ENCODE measurements around the gene AKT3. TPM values are rescaled to one million over a fixed set of nuclear protein-coding genes. Genes with fewer than 3 reads are reported as not detected.

Gene AKT3
- total and polyA plus RNA-seq, 2 experiments from 2014 or later = 4.5 to 18.5 TPM

DNA sequence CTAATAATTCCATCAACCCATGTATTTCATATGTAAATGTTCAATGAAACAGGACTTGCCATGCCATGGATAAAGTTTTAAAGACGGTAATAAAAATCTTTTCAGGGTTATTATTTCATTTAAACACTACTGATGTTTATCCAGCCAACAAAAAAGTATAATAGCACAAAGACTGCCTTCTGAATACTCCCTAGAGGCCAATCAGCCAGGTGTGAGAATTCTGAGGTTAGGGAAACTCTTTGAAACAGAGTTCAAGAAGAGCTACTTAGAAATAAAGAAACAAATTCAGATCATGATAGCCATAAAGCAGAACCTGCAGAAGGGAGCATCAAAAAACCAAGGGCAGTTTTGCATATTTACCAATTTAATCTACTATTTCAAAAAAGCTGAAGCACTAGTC is 48.7 kb downstream of the AKT3 start:
- no peaks in the 10 kb centered on the region for H3K9me2 ChIP-seq (ENCODE audit: insufficient read depth)
- Mint-ChIP-seq H3K4me3 (no peak overlapping the region), H3K9me3 (peaks cover under 1% of the 10 kb centered on the region; the same call in 2 of the 3 replicates), H3K27ac (no peak overlapping the region), H3K36me3 (ENCODE audit: low read depth) (peaks cover 14% of the 10 kb centered on the region), H3K27me3 (ENCODE audit: insufficient read depth, low read depth, poor library complexity) (no peaks in the 10 kb centered on the region), H3K4me1 (no peaks in the 10 kb centered on the region)
- H3K4me2 ChIP-seq = no peak overlapping the region
- H4K20me1 ChIP-seq (replicated peaks; ENCODE audit: insufficient read depth) = no peaks in the 10 kb centered on the region
- no peak for DNase-seq (ENCODE audit: low spot score)
- H3K36me3 ChIP-seq (ENCODE audit: insufficient read depth) = no peaks in the 10 kb centered on the region
- H3K79me2 ChIP-seq (replicated peaks; ENCODE audit: insufficient read depth) = peaks cover 4% of the 10 kb centered on the region; the same call in 1 of the 2 replicates
- H3K4me1 ChIP-seq (ENCODE audit: insufficient read depth) = no peaks in the 10 kb centered on the region
- no peaks in the 10 kb centered on the region for H3K27me3 ChIP-seq (ENCODE audit: insufficient read depth)
- TF ChIP-seq JUNB (IDR thresholded peaks at IDR 0.05; ENCODE audit: unreplicated experiment) (no peak), CREB1 (CRISPR knock-in tag; IDR thresholded peaks at IDR 0.05; ENCODE audit: low read depth) (no peak), EZH2 (IDR thresholded peaks at IDR 0.05; ENCODE audit: low read depth, unreplicated experiment) (no peak), ZNF331 (CRISPR knock-in tag; IDR thresholded peaks at IDR 0.05; ENCODE audit: low read depth) (no peak), STAT1 (IDR thresholded peaks at IDR 0.05; ENCODE audit: unreplicated experiment) (no peak), NANOG (IDR thresholded peaks at IDR 0.05; ENCODE audit: borderline replicate concordance) (no peak)
- TF ChIP-seq, protein P1, sequence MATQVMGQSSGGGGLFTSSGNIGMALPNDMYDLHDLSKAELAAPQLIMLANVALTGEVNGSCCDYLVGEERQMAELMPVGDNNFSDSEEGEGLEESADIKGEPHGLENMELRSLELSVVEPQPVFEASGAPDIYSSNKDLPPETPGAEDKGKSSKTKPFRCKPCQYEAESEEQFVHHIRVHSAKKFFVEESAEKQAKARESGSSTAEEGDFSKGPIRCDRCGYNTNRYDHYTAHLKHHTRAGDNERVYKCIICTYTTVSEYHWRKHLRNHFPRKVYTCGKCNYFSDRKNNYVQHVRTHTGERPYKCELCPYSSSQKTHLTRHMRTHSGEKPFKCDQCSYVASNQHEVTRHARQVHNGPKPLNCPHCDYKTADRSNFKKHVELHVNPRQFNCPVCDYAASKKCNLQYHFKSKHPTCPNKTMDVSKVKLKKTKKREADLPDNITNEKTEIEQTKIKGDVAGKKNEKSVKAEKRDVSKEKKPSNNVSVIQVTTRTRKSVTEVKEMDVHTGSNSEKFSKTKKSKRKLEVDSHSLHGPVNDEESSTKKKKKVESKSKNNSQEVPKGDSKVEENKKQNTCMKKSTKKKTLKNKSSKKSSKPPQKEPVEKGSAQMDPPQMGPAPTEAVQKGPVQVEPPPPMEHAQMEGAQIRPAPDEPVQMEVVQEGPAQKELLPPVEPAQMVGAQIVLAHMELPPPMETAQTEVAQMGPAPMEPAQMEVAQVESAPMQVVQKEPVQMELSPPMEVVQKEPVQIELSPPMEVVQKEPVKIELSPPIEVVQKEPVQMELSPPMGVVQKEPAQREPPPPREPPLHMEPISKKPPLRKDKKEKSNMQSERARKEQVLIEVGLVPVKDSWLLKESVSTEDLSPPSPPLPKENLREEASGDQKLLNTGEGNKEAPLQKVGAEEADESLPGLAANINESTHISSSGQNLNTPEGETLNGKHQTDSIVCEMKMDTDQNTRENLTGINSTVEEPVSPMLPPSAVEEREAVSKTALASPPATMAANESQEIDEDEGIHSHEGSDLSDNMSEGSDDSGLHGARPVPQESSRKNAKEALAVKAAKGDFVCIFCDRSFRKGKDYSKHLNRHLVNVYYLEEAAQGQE (IDR thresholded peaks at IDR 0.05; ENCODE audit: unreplicated experiment) = no peak
- H3K27ac ChIP-seq (ENCODE audit: low read depth) = no peak overlapping the region
- H3K4me3 ChIP-seq = no peak overlapping the region
- no peak for ATAC-seq
- no peaks in the 10 kb centered on the region for H3F3A ChIP-seq (replicated peaks; ENCODE audit: low read depth)
- H2AFZ ChIP-seq = no peak overlapping the region

DNA sequence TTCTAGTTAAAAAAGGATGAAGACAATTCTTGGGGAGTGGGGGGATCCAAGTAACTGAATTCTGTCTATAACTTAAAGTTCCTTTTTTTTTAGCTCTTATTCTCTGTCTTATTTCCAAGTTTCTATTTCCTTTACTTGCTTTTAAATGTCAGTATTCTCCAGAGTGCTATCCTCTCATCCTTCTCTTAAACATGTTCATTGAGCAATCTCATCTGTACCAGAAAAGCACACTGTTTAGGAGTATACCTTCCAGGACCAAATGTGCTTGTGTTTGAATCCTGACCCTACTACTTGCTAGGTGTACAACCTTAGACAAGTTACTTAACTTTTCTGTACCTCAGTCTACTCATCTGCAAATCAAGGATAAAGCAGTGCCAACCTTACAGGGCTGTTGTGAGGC is 50.1 kb downstream of the AKT3 start:
- Mint-ChIP-seq H3K27me3 (ENCODE audit: insufficient read depth, low read depth, poor library complexity) (no peaks in the 10 kb centered on the region), H3K9me3 (no peaks in the 10 kb centered on the region), H3K4me1 (no peaks in the 10 kb centered on the region), H3K36me3 (ENCODE audit: low read depth) (peaks cover under 1% of the 10 kb centered on the region; the same call in 2 of the 3 replicates), H3K4me3 (no peak overlapping the region), H3K27ac (no peak overlapping the region)
- ATAC-seq (no peak), DNase-seq (ENCODE audit: low spot score) (no peak)
- Histone ChIP-seq H2AFZ (no peak overlapping the region), H3K36me3 (ENCODE audit: insufficient read depth) (no peaks in the 10 kb centered on the region), H4K20me1 (replicated peaks; ENCODE audit: insufficient read depth) (no peaks in the 10 kb centered on the region), H3K4me1 (ENCODE audit: insufficient read depth) (no peaks in the 10 kb centered on the region), H3K4me2 (no peak overlapping the region), H3K27me3 (ENCODE audit: insufficient read depth) (no peaks in the 10 kb centered on the region), H3K4me3 (no peak overlapping the region), H3K79me2 (replicated peaks; ENCODE audit: insufficient read depth) (0 out of 2 replicates have a peak, but pooled peaks cover 4% of the 10 kb centered on the region), H3F3A (replicated peaks; ENCODE audit: low read depth) (no peaks in the 10 kb centered on the region), H3K9me2 (ENCODE audit: insufficient read depth) (no peaks in the 10 kb centered on the region), H3K27ac (ENCODE audit: low read depth) (no peak overlapping the region)
- TF ChIP-seq ZNF462 (CRISPR knock-in tag; IDR thresholded peaks at IDR 0.05) (no peak), EZH2 (IDR thresholded peaks at IDR 0.05; ENCODE audit: low read depth, unreplicated experiment) (no peak), ZNF331 (CRISPR knock-in tag; IDR thresholded peaks at IDR 0.05; ENCODE audit: low read depth) (no peak)
- TF ChIP-seq, protein P1 (IDR thresholded peaks at IDR 0.05; ENCODE audit: unreplicated experiment) = no peak

Data from GM23338 (cell line).